K562 (cell line): ENCODE data around the gene SDCCAG8.

ENCODE experiments used
- ARHGAP35 ChIP-seq: fragments of 450-650 bp; IDR thresholded peaks from 2 replicates; pipeline ENCODE4 v1.6.1; 2018; ENCODE audit not compliant: partially characterized antibody
- ATF6 ChIP-seq: sonication (generic); formaldehyde crosslinking; IDR thresholded peaks from 2 replicates; pipeline ENCODE4 v1.4.0; 2020; ENCODE audit warnings: mild to moderate bottlenecking, missing genetic modification reagents
- BHLHE40 ChIP-seq: IDR thresholded peaks from 2 replicates; pipeline ENCODE4 v1.6.1; 2011; ENCODE audit warnings: low read length, improper control_type of control experiment
- C11orf30 ChIP-seq: fragments of 450-650 bp; IDR thresholded peaks from 2 replicates; pipeline ENCODE4 v1.6.1; 2016; ENCODE audit warnings: low read depth, mild to moderate bottlenecking
- CHD2 ChIP-seq: IDR thresholded peaks from 2 replicates; pipeline ENCODE4 v1.6.1; 2011; ENCODE audit warnings: low read depth, low read length
- CTCF ChIP-seq, 3 experiments: IDR thresholded peaks in 2 of 3; conservative IDR thresholded peaks in 1 of 3; 2 replicates each; pipeline ENCODE4 v1.5.1; 2011 to 2012; ENCODE audit warnings: low read length in 3 of 3, mild to moderate bottlenecking in 3 of 3, control low read depth in 2 of 3, improper control_type of control experiment in 1 of 3, inconsistent platforms in 1 of 3, low read depth in 1 of 3, mixed read lengths in 1 of 3, moderate library complexity in 1 of 3; ENCODE audit not compliant: insufficient read depth in 2 of 3
- GATA2 ChIP-seq: sonication (generic); formaldehyde crosslinking; IDR thresholded peaks from 2 replicates; pipeline ENCODE4 v1.4.0; 2020; ENCODE audit warnings: mild to moderate bottlenecking, missing genetic modification reagents
- PHB ChIP-seq: fragments of 250-450 bp; sonication (Bioruptor Pico); IDR thresholded peaks from 2 replicates; pipeline ENCODE4 v1.5.0; 2021
- SREBF2 ChIP-seq: sonication (generic); formaldehyde crosslinking; IDR thresholded peaks from 2 replicates; pipeline ENCODE4 v1.4.0; 2020; ENCODE audit warnings: mild to moderate bottlenecking, missing genetic modification reagents
- ZBTB11 ChIP-seq, 3 experiments: fragments of 200-800 bp in 1 of 3; fragments of 250-450 bp in 1 of 3; fragments of 450-650 bp in 1 of 3; sonication (Bioruptor Pico) in 1 of 3; sonication (Bioruptor generic) in 1 of 3; formaldehyde crosslinking in 1 of 3; IDR thresholded peaks; 2 replicates each; pipeline versions ENCODE4 v1.6.1 to v1.8.0; 2016 to 2022; ENCODE audit warnings: mild to moderate bottlenecking in 2 of 3, missing genetic modification characterization in 2 of 3, missing compliant biosample characterization in 1 of 3, moderate library complexity in 1 of 3
- ZBTB40 ChIP-seq, 2 experiments: fragments of 450-650 bp in 1 of 2; sonication (generic) in 1 of 2; formaldehyde crosslinking in 1 of 2; IDR thresholded peaks; 2 replicates each; pipeline versions ENCODE4 v1.7.1 to v1.9.0; 2016 to 2022; ENCODE audit warnings: inconsistent platforms in 1 of 2, mild to moderate bottlenecking in 1 of 2, missing genetic modification reagents in 1 of 2
- ZNF23 ChIP-seq: fragments of 250-450 bp; sonication (Bioruptor Pico); IDR thresholded peaks from 2 replicates; pipeline ENCODE4 v1.4.0; 2020; ENCODE audit warnings: mild to moderate bottlenecking
- ZNF639 ChIP-seq, 2 experiments: fragments of 200-800 bp in 1 of 2; sonication (Bioruptor generic) in 1 of 2; sonication (generic) in 1 of 2; formaldehyde crosslinking in 1 of 2; IDR thresholded peaks in 1 of 2; conservative IDR thresholded peaks in 1 of 2; 2 replicates each; pipeline versions ENCODE4 v1.5.0 to v1.6.1; 2016 to 2020; ENCODE audit warnings: missing compliant biosample characterization in 1 of 2, missing genetic modification characterization in 1 of 2, missing genetic modification reagents in 1 of 2

- TF ChIP-seq ZBTB11 (CRISPR knock-in tag; IDR thresholded peaks at IDR 0.05) (no peak), ZNF23 (no peak), ZBTB40 (IDR thresholded peaks at IDR 0.05) (no peak), ZBTB40 (CRISPR knock-in tag; IDR thresholded peaks at IDR 0.05) (no peak), ARHGAP35 (no peak), ZNF639 (CRISPR knock-in tag; conservative IDR thresholded peaks at IDR 0.05 in 1 of 2, IDR thresholded peaks at IDR 0.05 in 1 of 2) (no peak), CHD2 (no peak), BHLHE40 (no peak), GATA2 (no peak), C11orf30 (no peak), CTCF (IDR thresholded peaks at IDR 0.05 in 2 of 3, conservative IDR thresholded peaks at IDR 0.05 in 1 of 3; ENCODE audit: insufficient read depth in 2 of 3, low read depth in 1 of 3, low read length in 3 of 3) (no peak), ATF6 (CRISPR knock-in tag) (no peak), PHB (no peak), SREBF2 (no peak)
Measured at GRCh38 chr1:243481101-243481500, 225.3 kb downstream of the SDCCAG8 start.
